C4-2B (cell line): ENCODE measurements around the gene KDM7A.

Experiments
- ZFX ChIP-seq: fragments of 450-650 bp; IDR thresholded peaks from 2 replicates; pipeline ENCODE4 v1.6.1; 2017
- TF ChIP-seq, protein P1 (sequence below): fragments of 450-650 bp; conservative IDR thresholded peaks from 2 replicates; pipeline ENCODE4 v1.5.1; 2017; ENCODE audit warnings: mild to moderate bottlenecking

- TF ChIP-seq, protein P1, sequence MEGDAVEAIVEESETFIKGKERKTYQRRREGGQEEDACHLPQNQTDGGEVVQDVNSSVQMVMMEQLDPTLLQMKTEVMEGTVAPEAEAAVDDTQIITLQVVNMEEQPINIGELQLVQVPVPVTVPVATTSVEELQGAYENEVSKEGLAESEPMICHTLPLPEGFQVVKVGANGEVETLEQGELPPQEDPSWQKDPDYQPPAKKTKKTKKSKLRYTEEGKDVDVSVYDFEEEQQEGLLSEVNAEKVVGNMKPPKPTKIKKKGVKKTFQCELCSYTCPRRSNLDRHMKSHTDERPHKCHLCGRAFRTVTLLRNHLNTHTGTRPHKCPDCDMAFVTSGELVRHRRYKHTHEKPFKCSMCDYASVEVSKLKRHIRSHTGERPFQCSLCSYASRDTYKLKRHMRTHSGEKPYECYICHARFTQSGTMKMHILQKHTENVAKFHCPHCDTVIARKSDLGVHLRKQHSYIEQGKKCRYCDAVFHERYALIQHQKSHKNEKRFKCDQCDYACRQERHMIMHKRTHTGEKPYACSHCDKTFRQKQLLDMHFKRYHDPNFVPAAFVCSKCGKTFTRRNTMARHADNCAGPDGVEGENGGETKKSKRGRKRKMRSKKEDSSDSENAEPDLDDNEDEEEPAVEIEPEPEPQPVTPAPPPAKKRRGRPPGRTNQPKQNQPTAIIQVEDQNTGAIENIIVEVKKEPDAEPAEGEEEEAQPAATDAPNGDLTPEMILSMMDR, result no peak
- no peak for TF ChIP-seq ZFX
Measured at GRCh38 chr7:140093375-140093774, 83.4 kb downstream of the KDM7A start.
